ENCODE data around the gene TTBK1.

TTBK1 gene

GRCh38 chr6:43285832-43286231 is 42.6 kb downstream of the TTBK1 start:
- DNase-seq (ENCODE audit: low spot score), result no peak
- TF ChIP-seq, protein P1, sequence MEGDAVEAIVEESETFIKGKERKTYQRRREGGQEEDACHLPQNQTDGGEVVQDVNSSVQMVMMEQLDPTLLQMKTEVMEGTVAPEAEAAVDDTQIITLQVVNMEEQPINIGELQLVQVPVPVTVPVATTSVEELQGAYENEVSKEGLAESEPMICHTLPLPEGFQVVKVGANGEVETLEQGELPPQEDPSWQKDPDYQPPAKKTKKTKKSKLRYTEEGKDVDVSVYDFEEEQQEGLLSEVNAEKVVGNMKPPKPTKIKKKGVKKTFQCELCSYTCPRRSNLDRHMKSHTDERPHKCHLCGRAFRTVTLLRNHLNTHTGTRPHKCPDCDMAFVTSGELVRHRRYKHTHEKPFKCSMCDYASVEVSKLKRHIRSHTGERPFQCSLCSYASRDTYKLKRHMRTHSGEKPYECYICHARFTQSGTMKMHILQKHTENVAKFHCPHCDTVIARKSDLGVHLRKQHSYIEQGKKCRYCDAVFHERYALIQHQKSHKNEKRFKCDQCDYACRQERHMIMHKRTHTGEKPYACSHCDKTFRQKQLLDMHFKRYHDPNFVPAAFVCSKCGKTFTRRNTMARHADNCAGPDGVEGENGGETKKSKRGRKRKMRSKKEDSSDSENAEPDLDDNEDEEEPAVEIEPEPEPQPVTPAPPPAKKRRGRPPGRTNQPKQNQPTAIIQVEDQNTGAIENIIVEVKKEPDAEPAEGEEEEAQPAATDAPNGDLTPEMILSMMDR (IDR thresholded peaks at IDR 0.05; ENCODE audit: extremely low read depth, missing control alignments), result no peak

DNA sequence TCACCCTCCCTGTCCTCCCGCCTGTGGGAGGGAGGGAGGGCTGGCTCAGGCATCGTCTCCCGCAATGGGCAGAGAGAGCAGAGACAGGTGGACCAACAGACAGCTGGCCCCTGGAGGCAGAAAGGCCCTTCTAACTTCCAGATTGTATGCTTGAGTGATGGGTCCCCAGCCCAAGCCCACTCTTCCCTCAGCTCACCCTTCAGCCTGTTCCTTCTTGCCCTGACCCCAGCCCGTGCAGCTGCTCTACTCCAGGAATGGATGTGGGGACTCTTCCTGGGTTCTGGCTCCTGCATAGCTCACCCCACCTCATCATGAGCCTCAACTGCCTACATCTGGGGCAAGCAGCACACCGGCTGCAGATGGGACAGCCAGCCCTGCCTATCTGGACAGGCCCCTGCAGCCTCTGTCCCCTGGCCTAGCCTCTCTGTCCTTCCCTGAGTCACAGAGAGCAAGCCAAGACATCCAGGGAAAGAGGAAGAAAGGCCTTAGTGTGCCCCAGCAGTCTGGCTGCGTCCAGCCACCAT is 43.2 kb downstream of the TTBK1 start:
- no peak for DNase-seq (ENCODE audit: low spot score)
- TF ChIP-seq, protein P1 (IDR thresholded peaks at IDR 0.05; ENCODE audit: extremely low read depth, missing control alignments), result no peak

DNA sequence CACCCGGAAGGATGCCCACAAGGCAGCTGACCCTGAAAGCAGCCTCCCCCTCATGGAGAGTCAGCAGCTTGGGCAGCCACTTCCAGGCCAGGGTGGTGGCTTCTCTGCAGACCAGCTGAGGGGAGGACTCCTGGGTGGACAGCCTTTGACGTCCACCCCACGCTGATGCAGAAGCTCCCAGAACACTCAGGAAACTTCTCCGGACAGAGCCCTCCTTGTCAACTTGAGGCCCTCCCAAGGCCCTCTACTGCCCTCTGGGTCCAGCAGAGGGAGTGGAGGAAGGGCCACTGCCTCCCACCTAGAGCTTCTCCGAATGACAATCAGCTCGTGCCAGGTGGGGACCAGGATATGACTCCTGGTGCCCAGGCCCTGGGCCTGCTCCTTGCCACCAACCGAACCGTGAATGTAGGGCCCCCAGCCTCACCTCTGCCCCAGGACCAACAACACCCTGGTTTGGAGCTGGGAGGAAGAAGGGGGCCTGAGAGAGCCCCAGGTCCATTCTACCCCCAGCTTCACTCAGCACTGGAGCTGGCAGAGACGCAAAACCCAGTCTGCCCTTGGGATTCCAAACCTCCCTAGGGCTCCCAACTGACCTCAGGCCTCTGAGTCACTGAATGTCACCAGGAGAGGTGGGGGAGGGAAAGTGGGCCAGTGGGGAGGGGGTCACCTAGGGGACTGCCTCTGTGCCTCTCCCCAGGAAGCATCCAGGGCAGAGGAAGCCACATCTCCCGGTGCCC is 43.9 kb downstream of the TTBK1 start:
- TF ChIP-seq, protein P1 (IDR thresholded peaks at IDR 0.05; ENCODE audit: extremely low read depth, missing control alignments), result no peak
- DNase-seq (ENCODE audit: low spot score), result no peak

GRCh38 chr6:43287717-43288679 is 44.7 kb downstream of the TTBK1 start:
- TF ChIP-seq, protein P1 (IDR thresholded peaks at IDR 0.05; ENCODE audit: extremely low read depth, missing control alignments), result no peak
- no peak for DNase-seq (ENCODE audit: low spot score)

DNA sequence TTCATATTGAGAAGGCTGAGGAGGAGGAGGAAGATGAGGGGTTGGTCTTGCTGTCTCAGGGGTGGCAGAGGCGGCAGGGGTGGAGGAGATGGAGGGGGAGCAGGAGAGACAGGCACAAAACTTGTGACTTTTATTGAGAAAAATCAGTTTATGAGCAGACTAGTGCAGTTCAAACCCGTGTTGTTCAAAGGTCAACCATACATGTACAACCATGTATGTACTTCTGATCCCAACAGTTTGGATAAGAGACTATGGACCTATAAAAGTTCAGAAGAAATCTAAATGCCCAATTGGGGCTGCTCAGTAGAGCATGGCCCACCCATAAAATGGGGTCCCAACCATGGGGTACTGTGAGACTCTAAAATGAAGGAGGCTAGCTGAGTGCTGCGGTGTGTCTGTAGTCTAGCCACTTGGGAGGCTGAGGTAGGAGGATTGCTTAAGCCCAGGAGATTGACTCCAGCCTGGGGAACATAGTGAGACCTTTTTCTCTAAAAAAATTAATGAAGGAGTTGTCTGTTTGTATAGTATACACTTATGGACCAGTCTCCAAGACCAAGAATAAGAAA is 47.1 kb downstream of the TTBK1 start:
- TF ChIP-seq, protein P1 (IDR thresholded peaks at IDR 0.05; ENCODE audit: extremely low read depth, missing control alignments), result no peak
- DNase-seq (ENCODE audit: low spot score), result no peak

DNA sequence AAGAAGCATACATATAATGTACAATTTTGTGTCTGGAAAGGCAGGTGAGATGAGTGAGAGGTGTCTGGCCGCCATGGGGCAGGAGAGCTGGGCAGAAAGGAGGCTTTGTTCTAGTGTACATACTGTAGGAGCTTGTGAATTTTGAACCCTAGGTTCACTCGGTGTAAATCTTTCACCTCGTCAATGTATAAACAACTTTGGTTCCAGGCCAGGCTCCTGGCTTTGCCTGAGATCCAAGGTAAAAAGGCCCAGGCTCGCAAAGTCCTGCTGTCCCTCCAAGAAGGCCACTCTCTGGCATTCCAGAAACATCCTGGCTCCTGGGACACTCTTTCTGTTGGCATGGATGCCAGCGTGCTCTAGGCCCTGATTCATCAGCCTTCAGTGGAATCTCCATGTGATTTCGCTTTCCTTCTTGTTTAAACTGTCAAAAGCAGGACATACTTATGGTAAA is 47.6 kb downstream of the TTBK1 start:
- DNase-seq (ENCODE audit: low spot score), result no peak
- TF ChIP-seq, protein P1 (IDR thresholded peaks at IDR 0.05; ENCODE audit: extremely low read depth, missing control alignments), result no peak

Measured in GM20000 (cell line).